Keratinocyte (primary cell): ENCODE measurements around the gene EML2. TPM values are rescaled to one million over a fixed set of nuclear protein-coding genes. Genes with fewer than 3 reads are reported as not detected.

Experiments
- DNase-seq: peaks from one replicate; pipeline ENCODE4 v3.0.0-alpha.2; 2011; ENCODE audit warnings: low read depth, missing footprints, low spot score
- FAIRE-seq: peaks from 2 replicates; lab custom pipeline; 2011; peaks lifted over from hg19 to GRCh38; lab: Jason Lieb, UNC
- H2AFZ ChIP-seq: 2 replicates; pipeline ENCODE4 v1.6.0; 2012; ENCODE audit warnings: low read length, control low read depth, inconsistent platforms; ENCODE audit not compliant: control insufficient read depth
- H3K27ac ChIP-seq: 2 replicates; pipeline ENCODE4 v1.5.1; 2011; ENCODE audit warnings: low read length; ENCODE audit not compliant: control insufficient read depth, insufficient read depth
- H3K27me3 ChIP-seq: 3 replicates; pipeline ENCODE4 v1.6.0; 2011; ENCODE audit warnings: low read length; ENCODE audit not compliant: control insufficient read depth, insufficient read depth; ENCODE audit errors: extremely low read depth
- H3K36me3 ChIP-seq, 2 experiments: 2 replicates in 1 of 2; 3 replicates in 1 of 2; pipeline ENCODE4 v1.5.1; 2011; ENCODE audit warnings: low read length in 2 of 2, mild to moderate bottlenecking in 1 of 2; ENCODE audit not compliant: control insufficient read depth in 2 of 2, insufficient read depth in 2 of 2; ENCODE audit errors: extremely low read depth in 1 of 2
- H3K4me1 ChIP-seq: 3 replicates; pipeline ENCODE4 v1.5.1; 2011; ENCODE audit warnings: low read length; ENCODE audit not compliant: control insufficient read depth, insufficient read depth; ENCODE audit errors: extremely low read depth
- H3K4me2 ChIP-seq: 3 replicates; pipeline ENCODE4 v1.6.0; 2011; ENCODE audit warnings: low read depth, low read length; ENCODE audit not compliant: control insufficient read depth, insufficient read depth; ENCODE audit errors: extremely low read depth
- H3K4me3 ChIP-seq, 3 experiments: fragments of 200-600 bp in 1 of 3; sonication (generic) in 1 of 3; 2 replicates in 2 of 3; 3 replicates in 1 of 3; pipeline ENCODE4 v1.5.1; 2011 to 2016; ENCODE audit warnings: low read length in 3 of 3, mild to moderate bottlenecking in 3 of 3, control low read depth in 2 of 3, inconsistent platforms in 1 of 3, low read depth in 1 of 3, mixed read lengths in 1 of 3, mixed run types in 1 of 3, moderate library complexity in 1 of 3; ENCODE audit not compliant: control insufficient read depth in 2 of 3, insufficient read depth in 2 of 3; ENCODE audit errors: extremely low read depth in 1 of 3
- H3K79me2 ChIP-seq: 2 replicates; pipeline ENCODE4 v1.6.0; 2012; ENCODE audit warnings: low read length; ENCODE audit not compliant: control insufficient read depth, insufficient read depth
- H3K9ac ChIP-seq: 3 replicates; pipeline ENCODE4 v1.6.0; 2011; ENCODE audit warnings: low read length; ENCODE audit not compliant: control insufficient read depth, insufficient read depth; ENCODE audit errors: extremely low read depth
- H3K9me1 ChIP-seq: 3 replicates; pipeline ENCODE4 v1.6.0; 2011; ENCODE audit warnings: low read length; ENCODE audit not compliant: control insufficient read depth, insufficient read depth; ENCODE audit errors: extremely low read depth
- H3K9me3 ChIP-seq: 2 replicates; pipeline ENCODE4 v1.5.1; 2012; ENCODE audit warnings: low read depth, low read length; ENCODE audit not compliant: control insufficient read depth
- H4K20me1 ChIP-seq: 3 replicates; pipeline ENCODE4 v1.6.0; 2011; ENCODE audit warnings: low read length; ENCODE audit not compliant: control insufficient read depth, insufficient read depth; ENCODE audit errors: extremely low read depth
- EZH2 ChIP-seq: IDR thresholded peaks from one replicate; pipeline ENCODE4 v1.6.1; 2012; ENCODE audit warnings: inconsistent platforms, mild to moderate bottlenecking, low read length, moderate library complexity
- dilution Hi-C: fragments of 300-500 bp; cut with MboI; formaldehyde crosslinking; loops from one replicate; pipeline ENCODE4 v1.7.0; 2020; ENCODE audit warnings: low sequenced_read_pairs; ENCODE audit not compliant: extremely low pct_ligation_motif_present
- polyA plus RNA-seq, 5 experiments: library from polyadenylated mRNA; depleted of rRNA in 3 of 5; stranded (reverse) in 3 of 5; stranded (forward) in 1 of 5; unstranded in 1 of 5; fragments of >200 nt; gene quantifications; 1 replicate in 1 of 5; 2 replicates in 3 of 5; 3 replicates in 1 of 5; pipeline versions ENCODE4 v1.2.1 to v1.2.3, GENCODE V29; 2011 to 2012; ENCODE audit warnings: missing spikeins in 2 of 5, low read depth in 1 of 5, low replicate concordance in 1 of 5
- TF ChIP-seq, protein P1 (sequence below), 3 experiments: IDR thresholded peaks in 1 of 3; conservative IDR thresholded peaks in 1 of 3; optimal IDR thresholded peaks in 1 of 3; 2 replicates in 2 of 3; 3 replicates in 1 of 3; pipeline versions ENCODE3 to v1.5.1; 2011; ENCODE audit warnings: low read length in 3 of 3, mild to moderate bottlenecking in 3 of 3, moderate library complexity in 2 of 3, control low read depth in 1 of 3, inconsistent platforms in 1 of 3; ENCODE audit not compliant: insufficient read depth in 2 of 3; ENCODE audit errors: extremely low read depth in 1 of 3

EML2 gene
- polyA plus RNA-seq, 1 donor (not counting 4 experiments of a cell fraction or from before 2014, with no cell fraction given): 43.4 TPM

DNA sequence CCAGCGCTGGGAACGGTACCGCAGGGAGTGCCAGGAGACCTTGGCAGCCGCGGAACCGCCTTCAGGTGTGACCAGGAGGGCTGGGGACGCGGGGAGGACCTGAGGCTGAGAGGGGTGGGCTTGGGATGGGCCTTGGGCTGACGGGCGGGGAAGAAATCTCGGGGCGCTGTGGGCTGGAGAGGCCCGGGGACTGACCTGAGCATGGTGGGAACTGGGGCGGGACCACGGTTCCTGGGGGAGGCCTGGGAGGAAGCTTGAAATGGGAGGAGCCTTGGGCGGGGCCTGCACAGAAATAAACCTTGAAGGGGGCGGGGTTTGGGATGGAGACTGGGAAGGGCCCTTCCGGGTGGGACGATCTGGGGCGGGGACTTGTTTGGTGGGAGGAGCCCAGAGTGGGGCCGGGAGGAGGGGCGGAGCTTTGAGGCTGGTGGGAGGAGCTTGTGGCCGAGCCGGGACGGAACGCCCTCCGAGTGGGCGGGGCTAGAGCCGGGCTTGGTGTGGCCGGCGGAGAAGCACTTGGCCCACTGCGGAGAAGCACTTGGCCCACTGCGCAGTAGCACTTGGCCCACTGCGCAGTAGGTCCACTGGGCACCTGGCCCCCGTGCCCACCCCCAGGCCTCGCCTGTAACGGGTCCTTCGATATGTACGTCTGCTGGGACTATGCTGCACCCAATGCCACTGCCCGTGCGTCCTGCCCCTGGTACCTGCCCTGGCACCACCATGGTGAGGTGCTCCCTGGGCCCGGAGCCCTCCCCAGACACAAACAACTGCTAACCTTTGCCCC lies 31.7 kb upstream of the EML2 start:
- Histone ChIP-seq H3K79me2 (no peaks in the 10 kb centered on the region), H3K9me1 (no peaks in the 10 kb centered on the region), H3K4me1 (peaks cover 17% of the 10 kb centered on the region), H4K20me1 (no peaks in the 10 kb centered on the region), H3K9ac (peak overlapping the region; percentile 47), H3K27me3 (peaks cover 7% of the 10 kb centered on the region), H3K36me3 (no peaks in the 10 kb centered on the region), H3K4me3 (peak overlapping the region; percentile 44 to 45 (median 44)), H3K4me2 (peak overlapping the region; percentile 73), H2AFZ (peak overlapping the region; percentile 62), H3K9me3 (no peaks in the 10 kb centered on the region), H3K27ac (no peak overlapping the region)
- no peak for FAIRE-seq
- dilution Hi-C loops: no loop called here
- DNase-seq: peak; percentile 88
- no peak for TF ChIP-seq EZH2
- TF ChIP-seq, protein P1, sequence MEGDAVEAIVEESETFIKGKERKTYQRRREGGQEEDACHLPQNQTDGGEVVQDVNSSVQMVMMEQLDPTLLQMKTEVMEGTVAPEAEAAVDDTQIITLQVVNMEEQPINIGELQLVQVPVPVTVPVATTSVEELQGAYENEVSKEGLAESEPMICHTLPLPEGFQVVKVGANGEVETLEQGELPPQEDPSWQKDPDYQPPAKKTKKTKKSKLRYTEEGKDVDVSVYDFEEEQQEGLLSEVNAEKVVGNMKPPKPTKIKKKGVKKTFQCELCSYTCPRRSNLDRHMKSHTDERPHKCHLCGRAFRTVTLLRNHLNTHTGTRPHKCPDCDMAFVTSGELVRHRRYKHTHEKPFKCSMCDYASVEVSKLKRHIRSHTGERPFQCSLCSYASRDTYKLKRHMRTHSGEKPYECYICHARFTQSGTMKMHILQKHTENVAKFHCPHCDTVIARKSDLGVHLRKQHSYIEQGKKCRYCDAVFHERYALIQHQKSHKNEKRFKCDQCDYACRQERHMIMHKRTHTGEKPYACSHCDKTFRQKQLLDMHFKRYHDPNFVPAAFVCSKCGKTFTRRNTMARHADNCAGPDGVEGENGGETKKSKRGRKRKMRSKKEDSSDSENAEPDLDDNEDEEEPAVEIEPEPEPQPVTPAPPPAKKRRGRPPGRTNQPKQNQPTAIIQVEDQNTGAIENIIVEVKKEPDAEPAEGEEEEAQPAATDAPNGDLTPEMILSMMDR (optimal IDR thresholded peaks at IDR 0.05 in 1 of 3, IDR thresholded peaks at IDR 0.05 in 1 of 3, conservative IDR thresholded peaks at IDR 0.05 in 1 of 3; ENCODE audit: extremely low read depth in 1 of 3, insufficient read depth in 2 of 3, low read length in 3 of 3): no peak

DNA sequence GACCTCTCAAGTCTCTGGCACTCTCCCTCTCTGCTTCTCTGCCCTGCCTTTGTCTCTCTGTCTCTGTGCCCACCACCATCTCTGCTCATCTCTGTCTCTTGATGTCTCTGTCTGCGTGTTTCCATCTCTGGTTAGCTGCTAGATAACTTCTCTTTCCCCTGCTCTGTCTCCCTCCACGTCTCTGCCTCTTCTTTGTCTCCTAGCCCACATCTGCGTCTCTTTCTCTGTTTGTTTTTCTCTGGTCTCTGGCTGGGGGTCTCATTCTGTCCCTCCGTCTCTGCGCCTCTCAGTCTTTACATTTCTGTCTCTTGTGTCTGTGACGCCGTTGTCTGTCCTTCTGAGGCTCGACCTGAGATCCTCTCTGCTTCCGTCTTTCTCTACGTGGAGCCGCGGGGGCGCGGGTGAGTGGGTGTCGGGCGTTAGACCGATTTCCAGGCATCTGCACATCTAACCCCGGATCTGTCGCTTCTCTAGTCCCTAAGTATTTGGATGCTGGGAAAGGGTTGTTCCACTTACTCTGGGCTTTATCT lies 29.2 kb upstream of the EML2 start:
- H3K79me2 ChIP-seq: no peaks in the 10 kb centered on the region
- H3K9me3 ChIP-seq: no peaks in the 10 kb centered on the region
- H3K27ac ChIP-seq: no peak overlapping the region
- TF ChIP-seq, protein P1 (optimal IDR thresholded peaks at IDR 0.05 in 1 of 3, IDR thresholded peaks at IDR 0.05 in 1 of 3, conservative IDR thresholded peaks at IDR 0.05 in 1 of 3; ENCODE audit: extremely low read depth in 1 of 3, insufficient read depth in 2 of 3, low read length in 3 of 3): no peak
- no peak for TF ChIP-seq EZH2
- dilution Hi-C loops: no loop called here
- peaks cover 17% of the 10 kb centered on the region for H3K4me1 ChIP-seq
- no peak for DNase-seq
- H3K4me2 ChIP-seq: peak overlapping the region; percentile 92
- H3K9ac ChIP-seq: peak overlapping the region; percentile 60
- no peaks in the 10 kb centered on the region for H3K9me1 ChIP-seq
- H3K27me3 ChIP-seq: peaks cover 7% of the 10 kb centered on the region
- H3K4me3 ChIP-seq: peak overlapping the region; percentile 34 to 69 (median 56)
- FAIRE-seq: no peak
- H4K20me1 ChIP-seq: no peaks in the 10 kb centered on the region
- no peaks in the 10 kb centered on the region for H3K36me3 ChIP-seq
- H2AFZ ChIP-seq: peak overlapping the region; percentile 73
